ENCODE measurements around the gene CRIM1. TPM values are rescaled to one million over a fixed set of nuclear protein-coding genes. Genes with fewer than 3 reads are reported as not detected.

Gene CRIM1
- total RNA-seq, 4 donors from 2014 or later = 16.4 to 107 (median 29.9) TPM

DNA sequence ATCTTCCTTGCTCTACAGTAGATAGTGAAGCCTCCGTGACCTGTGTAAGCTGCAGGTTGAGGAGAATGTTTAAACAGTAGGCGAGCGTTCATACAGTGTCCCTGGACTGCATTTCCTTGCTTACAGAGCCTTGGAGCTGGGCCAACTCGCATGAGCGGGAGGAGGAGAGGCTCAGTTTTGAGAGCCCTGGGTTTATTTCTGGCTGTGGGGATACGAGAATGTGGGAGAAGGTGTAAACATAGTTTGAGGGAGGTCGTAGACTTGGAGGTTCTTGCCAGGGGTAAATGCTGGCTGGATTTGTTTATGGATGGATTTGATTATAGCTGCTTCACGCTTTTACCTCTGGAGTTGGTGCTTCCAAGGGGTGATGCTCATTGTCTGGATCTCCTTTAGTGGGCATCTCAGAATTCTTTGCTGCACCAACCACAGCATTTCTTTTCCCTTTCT lies 20.8 kb downstream of the CRIM1 start:
- intact Hi-C loops (cut with DNase I) = no loop called here
- H3K27me3 ChIP-seq = no peaks in the 10 kb centered on the region
- TF ChIP-seq, protein P1, sequence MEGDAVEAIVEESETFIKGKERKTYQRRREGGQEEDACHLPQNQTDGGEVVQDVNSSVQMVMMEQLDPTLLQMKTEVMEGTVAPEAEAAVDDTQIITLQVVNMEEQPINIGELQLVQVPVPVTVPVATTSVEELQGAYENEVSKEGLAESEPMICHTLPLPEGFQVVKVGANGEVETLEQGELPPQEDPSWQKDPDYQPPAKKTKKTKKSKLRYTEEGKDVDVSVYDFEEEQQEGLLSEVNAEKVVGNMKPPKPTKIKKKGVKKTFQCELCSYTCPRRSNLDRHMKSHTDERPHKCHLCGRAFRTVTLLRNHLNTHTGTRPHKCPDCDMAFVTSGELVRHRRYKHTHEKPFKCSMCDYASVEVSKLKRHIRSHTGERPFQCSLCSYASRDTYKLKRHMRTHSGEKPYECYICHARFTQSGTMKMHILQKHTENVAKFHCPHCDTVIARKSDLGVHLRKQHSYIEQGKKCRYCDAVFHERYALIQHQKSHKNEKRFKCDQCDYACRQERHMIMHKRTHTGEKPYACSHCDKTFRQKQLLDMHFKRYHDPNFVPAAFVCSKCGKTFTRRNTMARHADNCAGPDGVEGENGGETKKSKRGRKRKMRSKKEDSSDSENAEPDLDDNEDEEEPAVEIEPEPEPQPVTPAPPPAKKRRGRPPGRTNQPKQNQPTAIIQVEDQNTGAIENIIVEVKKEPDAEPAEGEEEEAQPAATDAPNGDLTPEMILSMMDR (IDR thresholded peaks at IDR 0.05) = no peak
- no peak for TF ChIP-seq POLR2A (IDR thresholded peaks at IDR 0.05)
- no peaks in the 10 kb centered on the region for H3K9me3 ChIP-seq
- no peak for DNase-seq
- no peak overlapping the region for H3K4me3 ChIP-seq
- peak overlapping the region in 3 of 4 donors; percentile 29 to 42 (median 39) for H3K27ac ChIP-seq
- peaks cover 0 to 6% (median 0%) of the 10 kb centered on the region in 3 donors for H3K36me3 ChIP-seq
- WGBS, 2 donors = 17 to 21% methylated on average over 7 to 8 of the region's 8 CpGs
- H3K4me1 ChIP-seq = peaks cover 30 to 84% (median 63%) of the 10 kb centered on the region in 3 donors

DNA sequence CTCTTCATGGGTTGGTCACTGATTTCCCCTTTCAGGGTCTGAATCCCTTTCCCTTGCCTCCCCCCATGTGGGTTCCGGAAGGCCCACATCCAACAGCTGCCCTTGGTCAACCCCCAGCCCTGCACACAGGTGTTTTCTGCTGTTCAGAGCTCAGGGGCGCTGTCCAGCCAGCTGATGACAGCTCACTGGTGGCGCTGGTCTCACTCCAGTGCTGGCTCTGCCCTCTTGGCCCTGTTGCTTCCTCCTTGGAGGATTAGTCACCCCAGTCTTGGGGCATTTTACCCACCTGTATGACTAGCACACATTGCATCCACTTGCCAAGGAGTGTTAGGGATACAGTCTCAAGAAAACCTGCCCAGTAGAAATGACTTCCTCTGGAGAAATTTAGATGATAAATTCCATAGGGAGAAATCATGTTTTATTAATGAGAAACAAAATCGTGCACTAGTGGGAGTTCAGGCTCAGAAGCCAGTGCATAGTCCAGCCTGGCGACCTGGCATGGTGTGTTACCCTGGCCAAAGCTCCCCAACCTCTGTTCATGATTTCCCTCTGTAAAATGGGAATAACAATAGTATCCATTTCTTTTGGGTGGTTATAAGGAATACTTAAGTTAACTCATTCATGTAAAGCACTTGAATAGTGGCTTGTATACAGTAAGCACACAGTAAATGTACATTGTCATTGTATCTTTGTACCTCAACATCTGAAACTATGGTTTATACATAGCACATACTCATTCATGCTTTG lies 21.6 kb downstream of the CRIM1 start:
- H3K36me3 ChIP-seq = peaks cover 0 to 6% (median 0%) of the 10 kb centered on the region in 3 donors
- H3K27ac ChIP-seq = peak overlapping the region in 3 of 4 donors; percentile 3 to 42 (median 39)
- DNase-seq = no peak
- 42 to 67% methylated on average over 5 of the region's 5 CpGs for WGBS, 2 donors
- no peaks in the 10 kb centered on the region for H3K27me3 ChIP-seq
- H3K4me3 ChIP-seq = no peak overlapping the region
- H3K9me3 ChIP-seq = no peaks in the 10 kb centered on the region
- intact Hi-C loops (cut with DNase I) = no loop called here
- TF ChIP-seq, protein P1 (IDR thresholded peaks at IDR 0.05) = no peak
- no peak for TF ChIP-seq POLR2A (IDR thresholded peaks at IDR 0.05)
- H3K4me1 ChIP-seq = peaks cover 22 to 84% (median 62%) of the 10 kb centered on the region in 3 donors

- H3K27me3 ChIP-seq = no peaks in the 10 kb centered on the region
- no peak overlapping the region for H3K4me3 ChIP-seq
- no peak for DNase-seq
- H3K4me1 ChIP-seq = peaks cover 11 to 62% (median 37%) of the 10 kb centered on the region in 3 donors
- WGBS, 2 donors = 87 to 96% methylated on average over 3 of the region's 3 CpGs
- no peaks in the 10 kb centered on the region for H3K9me3 ChIP-seq
- H3K36me3 ChIP-seq = peaks cover 0 to 6% (median 0%) of the 10 kb centered on the region in 3 donors
- TF ChIP-seq, protein P1 (IDR thresholded peaks at IDR 0.05) = no peak
- TF ChIP-seq POLR2A (IDR thresholded peaks at IDR 0.05) = no peak
- intact Hi-C loops (cut with DNase I) = no loop called here
- H3K27ac ChIP-seq = no peak overlapping the region
Observed at GRCh38 chr2:36379710-36380448, 24.3 kb downstream of the CRIM1 start.

- H3K27me3 ChIP-seq = no peaks in the 10 kb centered on the region
- DNase-seq = no peak
- no peak overlapping the region for H3K4me3 ChIP-seq
- no peaks in the 10 kb centered on the region for H3K9me3 ChIP-seq
- WGBS, 2 donors = 56 to 63% methylated on average over 8 to 9 of the region's 15 CpGs
- H3K4me1 ChIP-seq = peaks cover 11 to 52% (median 34%) of the 10 kb centered on the region in 3 donors
- peak overlapping the region in 1 of 4 donors; percentile 37 for H3K27ac ChIP-seq
- intact Hi-C loops (cut with DNase I) = no loop called here
- H3K36me3 ChIP-seq = peaks cover 0 to 6% (median 0%) of the 10 kb centered on the region in 3 donors
- TF ChIP-seq, protein P1 (IDR thresholded peaks at IDR 0.05) = no peak
- TF ChIP-seq POLR2A (IDR thresholded peaks at IDR 0.05) = no peak
Observed at GRCh38 chr2:36380624-36381481, 25.3 kb downstream of the CRIM1 start.
